ENCODE measurements around the gene PROK1. TPM values are rescaled to one million over a fixed set of nuclear protein-coding genes. Genes with fewer than 3 reads are reported as not detected.

Gene PROK1
- total and polyA plus RNA-seq, 2 donors = 0.19 to 0.50 TPM

GRCh38 chr1:110440877-110441276, 10.1 kb upstream of the PROK1 start:
- Histone ChIP-seq H3K27me3 (ENCODE audit: control insufficient read depth in 2 of 2, insufficient read depth in 1 of 2, low read length in 1 of 2) (peaks cover 0 to 3% of the 10 kb centered on the region in 2 donors), H3K4me3 (ENCODE audit: low read length in 2 of 2) (no peak overlapping the region), H3K9me3 (ENCODE audit: control insufficient read depth in 2 of 2, insufficient read depth in 1 of 2, low read length in 1 of 2) (no peaks in the 10 kb centered on the region), H3K4me1 (ENCODE audit: control insufficient read depth in 2 of 2, insufficient read depth in 2 of 2, low read length in 2 of 2) (no peaks in the 10 kb centered on the region), H3K36me3 (ENCODE audit: control insufficient read depth in 2 of 2, insufficient read depth in 2 of 2, low read length in 1 of 2) (no peaks in the 10 kb centered on the region), H3K27ac (ENCODE audit: low read depth in 1 of 2, low read length in 1 of 2) (no peak overlapping the region)
- 72% methylated on average over 3 of the region's 3 CpGs for WGBS
- no peak for DNase-seq (ENCODE audit: low read depth in 6 of 9, low spot score in 9 of 9)

GRCh38 chr1:110441888-110442287, 9.1 kb upstream of the PROK1 start:
- Histone ChIP-seq H3K9me3 (ENCODE audit: control insufficient read depth in 2 of 2, insufficient read depth in 1 of 2, low read length in 1 of 2) (no peaks in the 10 kb centered on the region), H3K36me3 (ENCODE audit: control insufficient read depth in 2 of 2, insufficient read depth in 2 of 2, low read length in 1 of 2) (no peaks in the 10 kb centered on the region), H3K4me1 (ENCODE audit: control insufficient read depth in 2 of 2, insufficient read depth in 2 of 2, low read length in 2 of 2) (no peaks in the 10 kb centered on the region), H3K4me3 (ENCODE audit: low read length in 2 of 2) (no peak overlapping the region), H3K27me3 (ENCODE audit: control insufficient read depth in 2 of 2, insufficient read depth in 1 of 2, low read length in 1 of 2) (peaks cover 0 to 3% of the 10 kb centered on the region in 2 donors), H3K27ac (ENCODE audit: low read depth in 1 of 2, low read length in 1 of 2) (no peak overlapping the region)
- no peak for DNase-seq (ENCODE audit: low read depth in 6 of 9, low spot score in 9 of 9)

- no peaks in the 10 kb centered on the region for H3K9me3 ChIP-seq (ENCODE audit: control insufficient read depth in 2 of 2, insufficient read depth in 1 of 2, low read length in 1 of 2)
- no peaks in the 10 kb centered on the region for H3K4me1 ChIP-seq (ENCODE audit: control insufficient read depth in 2 of 2, insufficient read depth in 2 of 2, low read length in 2 of 2)
- no peak for DNase-seq (ENCODE audit: low read depth in 6 of 9, low spot score in 9 of 9)
- no peak overlapping the region for H3K27ac ChIP-seq (ENCODE audit: low read depth in 1 of 2, low read length in 1 of 2)
- no peak overlapping the region for H3K4me3 ChIP-seq (ENCODE audit: low read length in 2 of 2)
- no peaks in the 10 kb centered on the region for H3K36me3 ChIP-seq (ENCODE audit: control insufficient read depth in 2 of 2, insufficient read depth in 2 of 2, low read length in 1 of 2)
- peaks cover 0 to 5% of the 10 kb centered on the region in 2 donors for H3K27me3 ChIP-seq (ENCODE audit: control insufficient read depth in 2 of 2, insufficient read depth in 1 of 2, low read length in 1 of 2)
- WGBS = 89% methylated on average over 8 of the region's 8 CpGs
Measured at GRCh38 chr1:110443451-110443850, 7.5 kb upstream of the PROK1 start.

- DNase-seq (ENCODE audit: low read depth in 6 of 9, low spot score in 9 of 9) = no peak
- H3K4me3 ChIP-seq (ENCODE audit: low read length in 2 of 2) = no peak overlapping the region
- H3K9me3 ChIP-seq (ENCODE audit: control insufficient read depth in 2 of 2, insufficient read depth in 1 of 2, low read length in 1 of 2) = no peaks in the 10 kb centered on the region
- no peaks in the 10 kb centered on the region for H3K36me3 ChIP-seq (ENCODE audit: control insufficient read depth in 2 of 2, insufficient read depth in 2 of 2, low read length in 1 of 2)
- no peak overlapping the region for H3K27ac ChIP-seq (ENCODE audit: low read depth in 1 of 2, low read length in 1 of 2)
- H3K4me1 ChIP-seq (ENCODE audit: control insufficient read depth in 2 of 2, insufficient read depth in 2 of 2, low read length in 2 of 2) = no peaks in the 10 kb centered on the region
- 79% methylated on average over 8 of the region's 8 CpGs for WGBS
- H3K27me3 ChIP-seq (ENCODE audit: control insufficient read depth in 2 of 2, insufficient read depth in 1 of 2, low read length in 1 of 2) = peaks cover 0 to 7% of the 10 kb centered on the region in 2 donors
Measured at GRCh38 chr1:110444561-110444960, 6.4 kb upstream of the PROK1 start.

GRCh38 chr1:110449661-110450651, 993 bp upstream of the PROK1 start:
- H3K4me1 ChIP-seq (ENCODE audit: control insufficient read depth in 2 of 2, insufficient read depth in 2 of 2, low read length in 2 of 2) = no peaks in the 10 kb centered on the region
- no peak for DNase-seq (ENCODE audit: low read depth in 6 of 9, low spot score in 9 of 9)
- H3K36me3 ChIP-seq (ENCODE audit: control insufficient read depth in 2 of 2, insufficient read depth in 2 of 2, low read length in 1 of 2) = no peaks in the 10 kb centered on the region
- no peak overlapping the region for H3K4me3 ChIP-seq (ENCODE audit: low read length in 2 of 2)
- peaks cover 0 to 26% of the 10 kb centered on the region in 2 donors for H3K27me3 ChIP-seq (ENCODE audit: control insufficient read depth in 2 of 2, insufficient read depth in 1 of 2, low read length in 1 of 2)
- H3K27ac ChIP-seq (ENCODE audit: low read depth in 1 of 2, low read length in 1 of 2) = no peak overlapping the region
- H3K9me3 ChIP-seq (ENCODE audit: control insufficient read depth in 2 of 2, insufficient read depth in 1 of 2, low read length in 1 of 2) = no peaks in the 10 kb centered on the region
- WGBS = 84% methylated on average over 12 of the region's 12 CpGs

- no peak overlapping the region for H3K27ac ChIP-seq (ENCODE audit: low read depth in 1 of 2, low read length in 1 of 2)
- no peak for DNase-seq (ENCODE audit: low read depth in 6 of 9, low spot score in 9 of 9)
- H3K4me3 ChIP-seq (ENCODE audit: low read length in 2 of 2) = no peak overlapping the region
- H3K27me3 ChIP-seq (ENCODE audit: control insufficient read depth in 2 of 2, insufficient read depth in 1 of 2, low read length in 1 of 2) = peaks cover 0 to 26% of the 10 kb centered on the region in 2 donors
- H3K4me1 ChIP-seq (ENCODE audit: control insufficient read depth in 2 of 2, insufficient read depth in 2 of 2, low read length in 2 of 2) = no peaks in the 10 kb centered on the region
- H3K36me3 ChIP-seq (ENCODE audit: control insufficient read depth in 2 of 2, insufficient read depth in 2 of 2, low read length in 1 of 2) = no peaks in the 10 kb centered on the region
- H3K9me3 ChIP-seq (ENCODE audit: control insufficient read depth in 2 of 2, insufficient read depth in 1 of 2, low read length in 1 of 2) = no peaks in the 10 kb centered on the region
- WGBS = 74% methylated on average over 7 of the region's 7 CpGs
Measured at GRCh38 chr1:110452330-110452729, 1.4 kb downstream of the PROK1 start.

- Histone ChIP-seq H3K9me3 (ENCODE audit: control insufficient read depth in 2 of 2, insufficient read depth in 1 of 2, low read length in 1 of 2) (no peaks in the 10 kb centered on the region), H3K27me3 (ENCODE audit: control insufficient read depth in 2 of 2, insufficient read depth in 1 of 2, low read length in 1 of 2) (peaks cover 0 to 23% of the 10 kb centered on the region in 2 donors), H3K4me1 (ENCODE audit: control insufficient read depth in 2 of 2, insufficient read depth in 2 of 2, low read length in 2 of 2) (no peaks in the 10 kb centered on the region), H3K4me3 (ENCODE audit: low read length in 2 of 2) (no peak overlapping the region), H3K27ac (ENCODE audit: low read depth in 1 of 2, low read length in 1 of 2) (no peak overlapping the region), H3K36me3 (ENCODE audit: control insufficient read depth in 2 of 2, insufficient read depth in 2 of 2, low read length in 1 of 2) (no peaks in the 10 kb centered on the region)
- 97% methylated on average over 9 of the region's 9 CpGs for WGBS
- DNase-seq (ENCODE audit: low read depth in 6 of 9, low spot score in 9 of 9) = no peak
Measured at GRCh38 chr1:110453829-110454228, 2.9 kb downstream of the PROK1 start.

- H3K4me1 ChIP-seq (ENCODE audit: control insufficient read depth in 2 of 2, insufficient read depth in 2 of 2, low read length in 2 of 2) = no peaks in the 10 kb centered on the region
- 96% methylated on average over 1 of the region's 1 CpG for WGBS
- H3K4me3 ChIP-seq (ENCODE audit: low read length in 2 of 2) = no peak overlapping the region
- no peak for DNase-seq (ENCODE audit: low read depth in 6 of 9, low spot score in 9 of 9)
- no peaks in the 10 kb centered on the region for H3K9me3 ChIP-seq (ENCODE audit: control insufficient read depth in 2 of 2, insufficient read depth in 1 of 2, low read length in 1 of 2)
- no peaks in the 10 kb centered on the region for H3K36me3 ChIP-seq (ENCODE audit: control insufficient read depth in 2 of 2, insufficient read depth in 2 of 2, low read length in 1 of 2)
- H3K27me3 ChIP-seq (ENCODE audit: control insufficient read depth in 2 of 2, insufficient read depth in 1 of 2, low read length in 1 of 2) = peaks cover 0 to 22% of the 10 kb centered on the region in 2 donors
- H3K27ac ChIP-seq (ENCODE audit: low read depth in 1 of 2, low read length in 1 of 2) = no peak overlapping the region
Measured at GRCh38 chr1:110454328-110454727, 3.4 kb downstream of the PROK1 start.

- Histone ChIP-seq H3K9me3 (ENCODE audit: control insufficient read depth in 2 of 2, insufficient read depth in 1 of 2, low read length in 1 of 2) (no peaks in the 10 kb centered on the region), H3K4me3 (ENCODE audit: low read length in 2 of 2) (no peak overlapping the region), H3K27me3 (ENCODE audit: control insufficient read depth in 2 of 2, insufficient read depth in 1 of 2, low read length in 1 of 2) (peaks cover 0 to 17% of the 10 kb centered on the region in 2 donors), H3K4me1 (ENCODE audit: control insufficient read depth in 2 of 2, insufficient read depth in 2 of 2, low read length in 2 of 2) (no peaks in the 10 kb centered on the region), H3K27ac (ENCODE audit: low read depth in 1 of 2, low read length in 1 of 2) (no peak overlapping the region), H3K36me3 (ENCODE audit: control insufficient read depth in 2 of 2, insufficient read depth in 2 of 2, low read length in 1 of 2) (no peaks in the 10 kb centered on the region)
- WGBS = 94% methylated on average over 8 of the region's 8 CpGs
- no peak for DNase-seq (ENCODE audit: low read depth in 6 of 9, low spot score in 9 of 9)
Measured at GRCh38 chr1:110455151-110455550, 4.2 kb downstream of the PROK1 start.

Data from thymus (tissue), 11 donors.